ENCODE data around the gene CHI3L2. TPM values are rescaled to one million over a fixed set of nuclear protein-coding genes. Genes with fewer than 3 reads are reported as not detected.

Gene CHI3L2
- total RNA-seq, 1 donor from 2014 or later, result 3.9 TPM

DNA sequence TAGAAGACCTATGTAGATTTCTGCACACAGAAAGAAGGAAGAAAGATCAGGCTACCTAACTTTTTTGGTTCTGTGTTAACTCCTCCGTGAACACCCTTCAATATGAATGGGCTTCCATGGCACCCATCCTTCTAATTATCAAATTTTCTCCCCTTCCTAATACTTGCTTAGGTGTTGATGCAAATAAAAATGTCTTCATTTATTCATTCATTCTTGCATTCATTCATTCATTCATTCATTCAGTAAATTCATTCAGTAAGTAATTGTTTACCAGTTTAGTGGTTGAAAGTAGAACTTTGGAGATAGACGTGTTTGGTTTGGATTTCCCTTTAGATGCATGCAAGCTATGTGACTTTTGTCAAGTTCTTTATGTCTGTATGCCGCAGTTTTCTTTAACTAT lies 4.6 kb downstream of the CHI3L2 start:
- Mint-ChIP-seq H3K36me3 (ENCODE audit: low read depth) (peaks cover 25% of the 10 kb centered on the region), H3K27me3 (no peaks in the 10 kb centered on the region), H3K4me1 (peaks cover 42% of the 10 kb centered on the region), H3K27ac (no peak overlapping the region), H3K4me3 (peak overlapping the region; percentile 7), H3K9me3 (no peaks in the 10 kb centered on the region)
- no peak for DNase-seq
- intact Hi-C loops (cut with micrococcal nuclease), result no loop called here

DNA sequence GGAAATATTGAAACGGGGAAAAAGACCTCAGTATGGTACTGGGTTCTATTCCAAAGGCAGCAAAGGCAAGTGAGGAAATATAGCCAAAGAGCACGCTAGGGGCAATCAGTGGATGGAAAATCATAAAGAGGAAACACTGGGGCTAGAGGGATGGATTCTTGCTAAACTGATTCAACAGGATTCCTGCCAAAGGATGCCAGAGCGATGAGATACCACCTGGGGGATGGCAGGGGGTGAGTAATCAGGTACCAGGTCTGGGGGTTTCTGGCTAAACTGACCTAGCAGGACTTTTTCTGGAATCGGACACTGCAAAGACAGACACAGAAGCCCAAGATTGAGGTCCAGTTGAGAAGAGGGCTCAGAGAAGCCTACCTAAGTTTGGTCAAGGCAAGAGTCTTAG lies 6.7 kb downstream of the CHI3L2 start:
- intact Hi-C loops (cut with micrococcal nuclease), result no loop called here
- DNase-seq, result no peak
- H3K9me3 Mint-ChIP-seq, result peaks cover 1% of the 10 kb centered on the region
- peaks cover 40% of the 10 kb centered on the region for H3K36me3 Mint-ChIP-seq (ENCODE audit: low read depth)
- no peak overlapping the region for H3K4me3 Mint-ChIP-seq
- H3K4me1 Mint-ChIP-seq, result peaks cover 22% of the 10 kb centered on the region
- H3K27ac Mint-ChIP-seq, result no peak overlapping the region
- H3K27me3 Mint-ChIP-seq, result no peaks in the 10 kb centered on the region

DNA sequence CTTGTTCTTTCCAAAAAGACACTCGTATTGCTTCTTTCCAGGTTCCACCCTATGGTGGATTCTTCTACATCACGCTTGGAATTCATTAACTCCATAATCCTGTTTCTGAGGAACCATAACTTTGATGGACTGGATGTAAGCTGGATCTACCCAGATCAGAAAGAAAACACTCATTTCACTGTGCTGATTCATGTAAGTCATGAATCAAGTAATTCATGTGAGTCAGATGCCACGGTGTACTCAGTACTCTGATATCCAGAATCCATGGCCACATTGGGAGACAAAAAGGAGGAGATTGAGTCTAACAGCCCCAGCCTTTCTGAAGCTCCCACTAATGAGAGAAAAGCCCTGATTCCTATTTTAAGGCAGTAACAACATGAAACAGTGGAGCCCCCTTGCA lies 7.4 kb downstream of the CHI3L2 start:
- H3K9me3 Mint-ChIP-seq, result peaks cover 6% of the 10 kb centered on the region
- intact Hi-C loops (cut with micrococcal nuclease), result no loop called here

DNA sequence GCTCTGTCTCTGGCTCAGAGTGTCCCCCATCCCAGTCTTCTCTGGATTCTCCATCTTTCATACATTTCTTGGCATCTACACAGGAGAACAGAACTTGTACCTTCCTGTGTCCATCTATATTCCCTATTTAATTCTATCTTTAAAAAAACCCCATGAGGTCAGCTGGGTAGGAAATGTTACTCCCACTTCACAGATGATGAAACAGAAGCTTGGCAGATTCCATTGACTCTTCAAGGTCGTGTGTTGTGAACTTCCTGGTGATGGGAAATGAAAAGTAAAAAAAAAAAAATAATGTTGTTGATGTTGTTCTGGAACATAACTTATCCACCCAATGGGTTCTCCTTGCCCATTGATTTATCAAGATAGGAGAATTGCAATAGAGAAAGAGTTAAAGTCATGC lies 8.9 kb downstream of the CHI3L2 start:
- peaks cover 53% of the 10 kb centered on the region for H3K36me3 Mint-ChIP-seq (ENCODE audit: low read depth)
- peaks cover 13% of the 10 kb centered on the region for H3K4me1 Mint-ChIP-seq
- H3K27me3 Mint-ChIP-seq, result no peaks in the 10 kb centered on the region
- intact Hi-C loops (cut with micrococcal nuclease), result no loop called here
- H3K27ac Mint-ChIP-seq, result no peak overlapping the region
- no peak overlapping the region for H3K4me3 Mint-ChIP-seq
- H3K9me3 Mint-ChIP-seq, result peaks cover 9% of the 10 kb centered on the region
- no peak for DNase-seq

More for the DNA sequence above, 7.4 kb downstream of the CHI3L2 start:
- no peak for DNase-seq
- Mint-ChIP-seq H3K36me3 (ENCODE audit: low read depth) (peaks cover 46% of the 10 kb centered on the region), H3K27ac (no peak overlapping the region), H3K27me3 (no peaks in the 10 kb centered on the region), H3K4me3 (no peak overlapping the region), H3K4me1 (peaks cover 20% of the 10 kb centered on the region)

DNA sequence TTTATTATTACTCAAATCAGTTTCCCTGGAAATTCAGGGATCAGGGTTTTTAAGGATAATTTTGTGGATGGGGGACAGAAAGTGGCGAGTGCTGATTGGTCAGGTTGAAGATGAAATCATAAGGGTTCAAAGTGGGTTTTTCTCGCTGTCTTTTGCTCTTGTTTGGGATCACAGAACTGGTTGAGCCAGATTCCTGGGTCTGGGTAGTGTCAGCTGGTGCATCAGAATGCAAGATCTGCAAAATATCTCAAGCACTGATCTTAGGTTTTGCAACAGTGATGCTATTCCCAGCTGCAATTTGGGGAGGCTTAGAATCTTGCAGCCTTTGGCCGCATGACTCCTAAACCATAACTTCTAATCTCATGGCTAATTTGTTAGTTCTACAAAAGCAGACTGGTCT lies 9.3 kb downstream of the CHI3L2 start:
- Mint-ChIP-seq H3K27ac (no peak overlapping the region), H3K36me3 (ENCODE audit: low read depth) (peaks cover 54% of the 10 kb centered on the region), H3K9me3 (peaks cover 9% of the 10 kb centered on the region), H3K4me3 (no peak overlapping the region), H3K27me3 (no peaks in the 10 kb centered on the region), H3K4me1 (peaks cover 10% of the 10 kb centered on the region)
- intact Hi-C loops (cut with micrococcal nuclease), result no loop called here
- DNase-seq, result no peak

DNA sequence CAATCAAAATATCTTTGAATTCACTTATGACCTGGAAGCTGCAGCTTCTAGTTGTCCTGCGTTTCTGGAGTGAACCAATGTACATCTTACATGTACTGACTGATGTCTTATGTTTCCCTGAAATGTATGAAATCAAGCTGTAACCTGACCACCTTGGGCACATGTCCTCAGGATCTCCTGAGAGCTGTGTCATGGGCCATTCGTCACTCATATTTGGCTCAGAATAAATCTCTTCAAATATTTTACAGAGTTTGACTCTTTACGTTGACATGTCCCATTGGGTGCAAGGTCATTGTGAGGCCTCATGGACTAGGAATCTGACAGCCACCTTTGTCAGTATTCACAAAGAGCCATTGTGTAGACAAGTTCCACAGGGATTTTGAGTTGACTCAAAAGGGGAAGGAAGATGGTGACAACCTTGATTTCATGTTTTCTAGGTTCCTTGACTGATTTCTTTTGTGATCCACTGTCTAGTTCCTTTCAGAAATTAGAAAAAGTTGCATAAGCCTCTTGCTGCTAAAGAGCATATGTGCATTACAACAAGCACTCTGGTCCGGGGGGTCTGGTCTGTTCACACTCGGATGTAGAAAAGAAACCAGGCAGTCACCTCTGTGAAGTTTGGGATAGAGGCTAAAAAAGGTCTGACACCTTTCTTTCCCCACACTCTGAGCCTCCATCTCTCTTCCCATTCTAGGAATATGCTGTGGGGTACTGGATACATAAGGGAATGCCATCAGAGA lies 10.7 kb downstream of the CHI3L2 start:
- H3K27me3 Mint-ChIP-seq, result no peaks in the 10 kb centered on the region
- intact Hi-C loops (cut with micrococcal nuclease), result no loop called here
- peaks cover 4% of the 10 kb centered on the region for H3K4me1 Mint-ChIP-seq
- no peak overlapping the region for H3K27ac Mint-ChIP-seq
- no peak for DNase-seq
- peaks cover 60% of the 10 kb centered on the region for H3K36me3 Mint-ChIP-seq (ENCODE audit: low read depth)
- H3K9me3 Mint-ChIP-seq, result peaks cover 9% of the 10 kb centered on the region
- H3K4me3 Mint-ChIP-seq, result no peak overlapping the region

DNA sequence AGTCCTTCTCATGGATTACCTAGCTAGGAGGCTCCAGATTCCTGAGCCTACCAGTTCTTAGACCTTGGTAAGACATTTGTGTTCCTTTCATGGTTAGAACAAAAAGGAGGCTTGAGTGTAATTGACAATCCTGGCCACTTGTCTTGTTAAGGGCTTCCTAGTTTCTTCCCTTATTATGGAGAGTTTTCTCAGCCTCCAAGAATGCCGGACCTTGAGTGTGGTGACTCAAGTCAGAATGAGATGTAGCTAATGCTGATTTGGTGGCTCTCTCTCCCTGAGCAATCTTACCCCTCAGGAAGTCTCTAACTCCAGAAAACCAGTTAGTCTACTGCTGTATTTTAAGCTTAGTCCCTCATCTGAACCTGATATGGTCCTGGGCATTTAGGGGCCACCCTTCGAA lies 14.3 kb downstream of the CHI3L2 start:
- peaks cover 9% of the 10 kb centered on the region for H3K9me3 Mint-ChIP-seq
- no peaks in the 10 kb centered on the region for H3K4me1 Mint-ChIP-seq
- no peak for DNase-seq
- no peak overlapping the region for H3K27ac Mint-ChIP-seq
- no peak overlapping the region for H3K4me3 Mint-ChIP-seq
- intact Hi-C loops (cut with micrococcal nuclease), result no loop called here
- peaks cover 49% of the 10 kb centered on the region for H3K36me3 Mint-ChIP-seq (ENCODE audit: low read depth)
- no peaks in the 10 kb centered on the region for H3K27me3 Mint-ChIP-seq

DNA sequence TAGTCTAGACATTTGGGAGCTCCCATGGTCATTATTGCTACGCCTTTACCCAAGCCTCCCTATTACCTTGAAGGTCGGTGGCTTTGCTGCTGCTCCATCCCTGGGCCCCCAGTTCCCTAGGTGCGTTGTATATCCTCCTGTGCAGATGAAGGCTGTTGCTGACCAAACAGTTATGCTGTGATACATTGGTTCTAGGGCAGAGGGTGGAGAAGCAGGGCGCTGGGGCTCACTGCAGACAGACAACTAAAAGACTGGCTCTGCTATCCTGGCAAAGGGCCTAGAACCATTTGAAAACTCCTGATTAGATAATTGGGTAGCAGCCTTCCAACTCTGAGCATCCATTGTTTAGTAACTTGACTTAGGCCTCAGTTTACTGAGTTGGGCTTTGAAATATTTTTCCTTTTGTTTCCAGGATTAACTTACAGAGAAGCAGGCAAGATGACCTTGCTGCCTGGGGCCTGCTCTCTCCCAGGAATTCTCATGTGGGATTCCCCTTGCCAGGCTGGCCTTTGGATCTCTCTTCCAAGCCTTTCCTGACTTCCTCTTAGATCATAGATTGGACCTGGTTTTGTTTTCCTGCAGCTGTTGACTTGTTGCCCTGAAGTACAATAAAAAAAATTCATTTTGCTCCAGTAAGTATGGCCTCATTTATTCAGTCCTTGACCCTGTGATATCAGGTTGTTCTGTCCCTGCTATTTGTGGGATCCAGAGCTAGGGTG lies 15.5 kb downstream of the CHI3L2 start:
- no peaks in the 10 kb centered on the region for H3K27me3 Mint-ChIP-seq
- H3K4me1 Mint-ChIP-seq, result no peaks in the 10 kb centered on the region
- H3K36me3 Mint-ChIP-seq (ENCODE audit: low read depth), result peaks cover 37% of the 10 kb centered on the region
- intact Hi-C loops (cut with micrococcal nuclease), result no loop called here
- no peak for DNase-seq
- H3K27ac Mint-ChIP-seq, result no peak overlapping the region
- H3K4me3 Mint-ChIP-seq, result no peak overlapping the region
- peaks cover 9% of the 10 kb centered on the region for H3K9me3 Mint-ChIP-seq

DNA sequence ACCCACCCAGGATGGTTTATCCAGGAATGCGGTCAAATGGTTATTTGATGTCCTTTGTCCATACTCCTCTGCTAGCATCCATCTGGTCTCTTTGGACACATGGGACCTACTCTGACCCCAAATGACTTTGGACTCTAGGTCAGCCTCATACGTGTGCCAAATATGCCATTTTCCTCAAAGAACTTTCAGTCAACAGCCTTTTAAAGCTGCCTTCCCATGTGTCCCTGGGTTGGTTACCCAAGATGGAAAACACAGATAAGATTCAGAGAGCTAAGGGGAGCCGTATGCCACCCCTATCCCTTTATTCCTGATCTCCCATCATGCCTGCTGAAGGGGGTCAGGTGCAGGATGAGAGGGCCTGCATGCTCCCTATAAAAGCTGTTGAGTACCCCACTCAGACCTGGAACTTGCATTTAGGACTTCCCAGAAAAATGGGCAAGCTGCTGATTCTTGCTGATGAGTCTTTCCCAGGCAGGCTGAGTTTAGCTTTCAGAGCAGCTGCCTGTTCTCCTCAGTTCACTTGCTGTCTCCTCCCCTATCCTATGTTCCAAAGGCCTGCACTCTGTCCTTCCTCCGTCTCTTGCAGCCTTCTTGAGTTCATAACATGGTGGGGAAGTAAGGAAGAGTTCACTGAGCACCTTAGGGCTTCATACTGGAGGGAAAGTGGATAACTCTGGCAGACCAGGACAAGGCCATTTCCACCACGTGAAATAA lies 19.8 kb downstream of the CHI3L2 start:
- no peak overlapping the region for H3K27ac Mint-ChIP-seq

DNA sequence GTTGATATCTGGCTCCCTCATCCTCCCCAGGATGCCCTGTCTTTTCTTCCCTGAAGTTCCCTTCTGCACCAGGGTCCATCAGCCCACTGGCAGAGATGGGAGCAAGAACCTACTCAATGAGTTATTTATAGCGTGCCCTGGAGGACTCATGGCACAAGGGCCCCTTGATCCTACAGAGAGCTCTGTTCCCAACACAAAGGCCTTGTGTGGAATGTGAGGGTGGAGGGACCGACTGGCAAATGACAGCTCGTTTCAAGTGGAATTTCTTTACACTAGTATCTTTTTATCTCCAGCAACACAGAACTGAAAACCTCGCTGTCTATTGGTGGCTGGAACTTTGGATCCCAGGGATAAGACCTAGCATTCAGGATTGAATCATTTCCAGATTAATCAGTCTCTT lies 22.4 kb downstream of the CHI3L2 start:
- intact Hi-C loops (cut with micrococcal nuclease), result no loop called here
- Mint-ChIP-seq H3K4me3 (no peak overlapping the region), H3K27ac (no peak overlapping the region), H3K4me1 (peaks cover 9% of the 10 kb centered on the region), H3K9me3 (no peaks in the 10 kb centered on the region), H3K36me3 (ENCODE audit: low read depth) (no peaks in the 10 kb centered on the region), H3K27me3 (peaks cover 2% of the 10 kb centered on the region)
- DNase-seq, result no peak

More for the DNA sequence above, 19.8 kb downstream of the CHI3L2 start:
- no peak overlapping the region for H3K4me3 Mint-ChIP-seq
- no peaks in the 10 kb centered on the region for H3K9me3 Mint-ChIP-seq
- no peak for DNase-seq
- H3K27me3 Mint-ChIP-seq, result no peaks in the 10 kb centered on the region
- peaks cover 14% of the 10 kb centered on the region for H3K36me3 Mint-ChIP-seq (ENCODE audit: low read depth)
- intact Hi-C loops (cut with micrococcal nuclease), result no loop called here
- H3K4me1 Mint-ChIP-seq, result peaks cover 9% of the 10 kb centered on the region

DNA sequence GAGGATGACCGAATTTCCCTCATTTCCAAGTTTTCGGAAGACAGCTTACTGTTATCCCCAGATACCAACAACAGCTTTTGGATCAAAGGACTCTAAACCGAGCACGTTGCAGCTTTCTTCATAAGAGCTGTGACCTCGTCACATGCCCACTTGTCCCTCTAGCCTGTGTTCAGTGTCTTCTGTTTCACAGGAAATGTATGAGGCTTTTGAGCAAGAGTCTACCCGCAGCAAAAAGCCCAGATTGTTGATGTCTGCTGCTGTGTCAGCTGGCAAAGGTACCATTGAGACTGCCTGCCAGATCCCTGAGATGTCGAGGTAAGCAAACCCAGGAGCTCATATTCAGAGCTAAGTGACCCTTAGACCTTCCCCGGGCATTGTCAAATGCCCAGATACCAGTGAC lies 24.1 kb downstream of the CHI3L2 start:
- Mint-ChIP-seq H3K9me3 (no peaks in the 10 kb centered on the region), H3K27ac (no peak overlapping the region), H3K36me3 (ENCODE audit: low read depth) (no peaks in the 10 kb centered on the region), H3K4me1 (peaks cover 9% of the 10 kb centered on the region), H3K27me3 (peaks cover 9% of the 10 kb centered on the region), H3K4me3 (no peak overlapping the region)
- DNase-seq, result peak; percentile 66
- intact Hi-C loops (cut with micrococcal nuclease), result no loop called here

DNA sequence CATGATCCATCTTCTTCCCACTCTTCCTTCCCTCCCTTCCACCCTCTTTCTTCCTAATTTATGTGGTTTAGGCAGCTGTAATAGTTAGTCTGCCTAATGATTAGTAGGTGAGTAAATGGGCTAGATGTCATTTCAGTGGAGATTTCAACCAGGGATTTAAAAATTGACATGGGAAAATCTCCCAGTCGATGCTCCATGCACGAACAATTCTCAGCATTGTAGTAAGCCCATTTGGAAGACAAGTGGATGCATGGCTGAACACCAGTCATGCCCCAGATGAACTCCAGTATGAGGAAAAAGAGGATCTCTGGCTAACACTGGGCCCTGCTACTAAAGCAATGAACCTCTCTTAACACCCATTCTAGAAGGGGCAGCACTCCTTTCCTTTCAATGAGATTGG lies 25.3 kb downstream of the CHI3L2 start:
- no peak overlapping the region for H3K4me3 Mint-ChIP-seq
- H3K9me3 Mint-ChIP-seq, result no peaks in the 10 kb centered on the region
- H3K36me3 Mint-ChIP-seq (ENCODE audit: low read depth), result no peaks in the 10 kb centered on the region
- no peak for DNase-seq
- intact Hi-C loops (cut with micrococcal nuclease), result no loop called here
- H3K4me1 Mint-ChIP-seq, result peaks cover 9% of the 10 kb centered on the region
- H3K27ac Mint-ChIP-seq, result no peak overlapping the region
- peaks cover 9% of the 10 kb centered on the region for H3K27me3 Mint-ChIP-seq

DNA sequence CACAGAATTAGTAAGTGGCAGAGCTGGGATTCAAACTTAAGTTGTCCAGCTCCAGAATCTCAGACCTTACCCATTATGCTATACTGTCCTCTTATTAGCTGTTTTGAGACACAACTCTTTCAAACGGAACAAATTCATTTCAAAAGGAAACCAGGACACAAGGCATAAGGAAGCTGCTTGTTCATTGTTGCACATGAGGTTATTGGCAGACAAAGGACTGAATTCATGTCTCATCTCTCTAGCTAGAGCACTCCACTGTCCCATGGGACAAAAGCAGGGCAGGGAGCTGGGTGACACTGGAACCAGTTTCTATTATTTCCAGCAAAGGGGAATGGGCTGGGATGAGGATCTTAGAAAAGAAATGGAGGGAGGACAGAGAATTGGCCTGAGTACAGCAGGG lies 26.4 kb downstream of the CHI3L2 start:
- H3K27ac Mint-ChIP-seq, result no peak overlapping the region
- DNase-seq, result no peak
- H3K4me3 Mint-ChIP-seq, result no peak overlapping the region

DNA sequence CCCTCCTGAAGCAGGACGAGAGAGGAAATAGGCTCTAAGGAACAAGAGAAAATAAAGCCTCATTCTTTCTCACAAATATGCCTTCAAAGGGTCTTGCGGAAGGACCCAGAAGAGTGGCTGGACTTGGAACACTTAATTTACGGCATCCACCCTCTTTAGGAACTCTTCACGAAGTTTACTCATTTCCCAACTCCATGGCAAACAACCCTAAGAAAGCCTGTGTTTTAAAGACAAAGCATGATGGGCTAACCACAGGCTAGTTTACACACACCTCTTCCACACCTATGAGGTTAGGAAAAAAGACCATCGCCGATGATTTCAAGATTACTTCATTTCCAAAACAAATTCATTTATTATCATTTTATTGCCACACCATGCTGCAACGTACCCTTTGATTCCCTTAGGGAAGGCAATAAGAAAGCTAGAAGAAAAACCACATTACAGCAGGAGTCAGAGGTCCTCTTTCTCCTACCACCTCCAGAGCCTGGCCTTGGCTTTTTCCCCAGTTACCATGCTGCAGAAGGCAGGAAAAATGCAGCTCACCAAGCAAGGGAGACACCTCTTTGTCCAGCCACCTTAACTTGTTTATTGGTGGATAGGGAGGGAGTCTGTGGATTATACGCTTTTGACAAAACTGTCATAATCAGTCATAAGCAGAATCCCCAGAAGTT lies 29.6 kb downstream of the CHI3L2 start:
- no peaks in the 10 kb centered on the region for H3K36me3 Mint-ChIP-seq (ENCODE audit: low read depth)
- peaks cover 2% of the 10 kb centered on the region for H3K9me3 Mint-ChIP-seq
- intact Hi-C loops (cut with micrococcal nuclease), result no loop called here
- peaks cover under 1% of the 10 kb centered on the region for H3K4me1 Mint-ChIP-seq
- no peak overlapping the region for H3K27ac Mint-ChIP-seq
- H3K4me3 Mint-ChIP-seq, result no peak overlapping the region
- no peak for DNase-seq
- peaks cover 22% of the 10 kb centered on the region for H3K27me3 Mint-ChIP-seq

More for the DNA sequence above, 26.4 kb downstream of the CHI3L2 start:
- Mint-ChIP-seq H3K36me3 (ENCODE audit: low read depth) (no peaks in the 10 kb centered on the region), H3K9me3 (no peaks in the 10 kb centered on the region), H3K27me3 (peaks cover 9% of the 10 kb centered on the region), H3K4me1 (peaks cover 9% of the 10 kb centered on the region)
- intact Hi-C loops (cut with micrococcal nuclease), result no loop called here
